Gastroesophageal sphincter (tissue), 3 donors: ENCODE data around the gene IQCN.

Experiments used
- EP300 ChIP-seq: sonication (generic); formaldehyde crosslinking; IDR thresholded peaks from one replicate; pipeline ENCODE4 v1.6.1; 2017; ENCODE audit warnings: antibody characterized with exemption, mild to moderate bottlenecking
- POLR2A ChIP-seq, 2 donors: fragments of 450-650 bp; IDR thresholded peaks; one replicate each; pipeline ENCODE4 v1.6.1; 2017; ENCODE audit warnings: antibody characterized with exemption in 2 of 2, mild to moderate bottlenecking in 2 of 2, moderate library complexity in 1 of 2
- POLR2AphosphoS5 ChIP-seq: sonication (generic); formaldehyde crosslinking; IDR thresholded peaks from one replicate; pipeline ENCODE4 v1.6.1; 2017; ENCODE audit warnings: antibody characterized with exemption
- TF ChIP-seq, protein P1 (sequence below), 4 experiments: fragments of 200-600 bp in 2 of 4; fragments of 450-650 bp in 2 of 4; sonication (generic) in 1 of 4; IDR thresholded peaks; one replicate each; pipeline ENCODE4 v1.5.1; 2017 to 2019; ENCODE audit warnings: antibody characterized with exemption in 4 of 4, mild to moderate bottlenecking in 2 of 4, moderate library complexity in 2 of 4

DNA sequence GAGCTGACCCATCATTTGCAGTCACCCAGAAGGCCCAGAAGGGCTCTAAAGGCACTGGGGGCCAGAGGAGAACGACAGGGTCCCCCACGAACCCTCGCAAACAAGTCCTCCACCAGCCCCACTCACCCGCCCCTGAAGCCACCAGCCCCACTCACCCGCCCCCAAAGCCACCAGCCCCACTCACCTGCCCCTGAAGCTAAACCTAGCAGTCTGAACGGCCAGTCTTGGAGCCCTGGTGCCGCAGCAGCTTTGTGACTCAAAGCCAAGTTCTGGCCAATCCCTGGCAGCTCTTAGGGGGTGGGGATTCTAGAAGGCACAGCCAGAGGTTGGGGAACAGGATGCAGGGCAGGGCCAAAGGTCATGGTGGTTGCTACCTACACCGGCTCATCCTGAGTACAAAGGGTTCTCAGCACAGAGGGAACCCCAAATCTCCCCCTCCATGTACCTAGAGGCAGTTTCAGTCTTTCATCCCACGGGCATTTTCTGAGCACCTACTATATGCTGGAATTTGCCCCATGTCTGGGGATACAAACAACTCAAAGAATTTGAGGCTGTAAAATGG, at the start of gene IQCN:
- TF ChIP-seq, protein P1, sequence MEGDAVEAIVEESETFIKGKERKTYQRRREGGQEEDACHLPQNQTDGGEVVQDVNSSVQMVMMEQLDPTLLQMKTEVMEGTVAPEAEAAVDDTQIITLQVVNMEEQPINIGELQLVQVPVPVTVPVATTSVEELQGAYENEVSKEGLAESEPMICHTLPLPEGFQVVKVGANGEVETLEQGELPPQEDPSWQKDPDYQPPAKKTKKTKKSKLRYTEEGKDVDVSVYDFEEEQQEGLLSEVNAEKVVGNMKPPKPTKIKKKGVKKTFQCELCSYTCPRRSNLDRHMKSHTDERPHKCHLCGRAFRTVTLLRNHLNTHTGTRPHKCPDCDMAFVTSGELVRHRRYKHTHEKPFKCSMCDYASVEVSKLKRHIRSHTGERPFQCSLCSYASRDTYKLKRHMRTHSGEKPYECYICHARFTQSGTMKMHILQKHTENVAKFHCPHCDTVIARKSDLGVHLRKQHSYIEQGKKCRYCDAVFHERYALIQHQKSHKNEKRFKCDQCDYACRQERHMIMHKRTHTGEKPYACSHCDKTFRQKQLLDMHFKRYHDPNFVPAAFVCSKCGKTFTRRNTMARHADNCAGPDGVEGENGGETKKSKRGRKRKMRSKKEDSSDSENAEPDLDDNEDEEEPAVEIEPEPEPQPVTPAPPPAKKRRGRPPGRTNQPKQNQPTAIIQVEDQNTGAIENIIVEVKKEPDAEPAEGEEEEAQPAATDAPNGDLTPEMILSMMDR (IDR thresholded peaks at IDR 0.05): no peak
- no peak for TF ChIP-seq EP300
- peak in 1 of 2 donors; percentile 16 for TF ChIP-seq POLR2A (IDR thresholded peaks at IDR 0.05)
- no peak for TF ChIP-seq POLR2AphosphoS5
